SK-N-SH (cell line): ENCODE measurements around the gene PPIC. TPM values are rescaled to one million over a fixed set of nuclear protein-coding genes. Genes with fewer than 3 reads are reported as not detected.

Experiments used
- CTCF ChIA-PET: fragments of 300-600, 350-600 bp; formaldehyde crosslinking; extraction: SDS; loops from one replicate; lab custom pipeline; 2021; lab: Yijun Ruan, JAX
- POLR2A ChIA-PET: fragments of 350-600 bp; sonication (Branson Sonifier 250); formaldehyde crosslinking; extraction: SDS; loops from one replicate; lab custom pipeline; 2020; ENCODE audit warnings: antibody characterized with exemption, inconsistent platforms; lab: Yijun Ruan, JAX
- DNase-seq: peaks from one replicate; pipeline ENCODE4 v3.0.0; 2012
- H2AFZ ChIP-seq: fragments of 200-600 bp; sonication (generic); 2 replicates; pipeline ENCODE4 v1.8.1; 2016; ENCODE audit warnings: antibody characterized with exemption, mild to moderate bottlenecking, low read depth
- H3F3A ChIP-seq: fragments of 200-600 bp; sonication (generic); replicated peaks from 2 replicates; pipeline ENCODE3; 2016; ENCODE audit warnings: antibody characterized with exemption, mild to moderate bottlenecking; ENCODE audit not compliant: insufficient read depth
- H3K27ac ChIP-seq, 2 experiments: fragments of 200-500 bp in 1 of 2; fragments of 200-600 bp in 1 of 2; sonication (Bioruptor generic) in 1 of 2; sonication (generic), shearing (Covaris generic) in 1 of 2; 2 replicates each; pipeline versions ENCODE4 v1.5.1 to v1.6.1; 2014 to 2016; ENCODE audit warnings: low read depth in 2 of 2, inconsistent platforms in 1 of 2, low read length in 1 of 2, mild to moderate bottlenecking in 1 of 2, mixed read lengths in 1 of 2
- H3K27me3 ChIP-seq: fragments of 200-600 bp; sonication (generic), shearing (Covaris generic); 2 replicates; pipeline ENCODE4 v1.6.1; 2016; ENCODE audit warnings: mixed run types; ENCODE audit not compliant: insufficient read depth
- H3K36me3 ChIP-seq, 2 experiments: fragments of 200-500 bp in 1 of 2; fragments of 200-600 bp in 1 of 2; sonication (Bioruptor generic) in 1 of 2; sonication (generic) in 1 of 2; replicated peaks in 1 of 2; 2 replicates each; pipeline versions ENCODE3 to v1.5.1; 2014 to 2016; ENCODE audit warnings: low read length in 1 of 2, mild to moderate bottlenecking in 1 of 2; ENCODE audit not compliant: insufficient read depth in 2 of 2, control insufficient read depth in 1 of 2
- H3K4me1 ChIP-seq, 2 experiments: fragments of 200-500 bp in 1 of 2; fragments of 200-600 bp in 1 of 2; sonication (Bioruptor generic) in 1 of 2; sonication (generic), shearing (Covaris generic) in 1 of 2; 2 replicates each; pipeline versions ENCODE4 v1.5.1 to v1.6.1; 2014 to 2016; ENCODE audit warnings: low read depth in 1 of 2, low read length in 1 of 2, mixed run types in 1 of 2; ENCODE audit not compliant: insufficient read depth in 2 of 2, control insufficient read depth in 1 of 2
- H3K4me2 ChIP-seq: fragments of 200-600 bp; sonication (generic), shearing (Covaris generic); 2 replicates; pipeline ENCODE4 v1.6.1; 2017; ENCODE audit warnings: mixed run types
- H3K4me3 ChIP-seq, 2 experiments: fragments of 200-500 bp in 1 of 2; fragments of 200-600 bp in 1 of 2; sonication (Bioruptor generic) in 1 of 2; sonication (generic), shearing (Covaris generic) in 1 of 2; 2 replicates each; pipeline versions ENCODE4 v1.5.1 to v1.8.1; 2014 to 2016; ENCODE audit warnings: low read depth in 2 of 2, inconsistent platforms in 1 of 2, low read length in 1 of 2, mild to moderate bottlenecking in 1 of 2, mixed read lengths in 1 of 2, moderate library complexity in 1 of 2
- H3K79me2 ChIP-seq: fragments of 200-600 bp; sonication (generic); 2 replicates; pipeline ENCODE4 v1.8.1; 2017; ENCODE audit warnings: mild to moderate bottlenecking; ENCODE audit not compliant: insufficient read depth
- H3K9ac ChIP-seq: fragments of 200-600 bp; sonication (generic); 2 replicates; pipeline ENCODE4 v1.6.1; 2017; ENCODE audit warnings: mixed run types
- H3K9me2 ChIP-seq: fragments of 200-600 bp; sonication (generic); 2 replicates; pipeline ENCODE4 v1.6.1; 2017; ENCODE audit warnings: mixed run types
- H3K9me3 ChIP-seq: fragments of 200-600 bp; sonication (generic); 2 replicates; pipeline ENCODE4 v1.6.1; 2017; ENCODE audit warnings: mixed run types, mild to moderate bottlenecking, moderate library complexity
- H4K20me1 ChIP-seq: fragments of 200-600 bp; sonication (generic); 2 replicates; pipeline ENCODE4 v1.6.1; 2017; ENCODE audit warnings: mild to moderate bottlenecking, mixed run types; ENCODE audit not compliant: insufficient read depth
- ELF1 ChIP-seq: IDR thresholded peaks from 2 replicates; pipeline ENCODE4 v1.4.0; 2012
- EP300 ChIP-seq, 2 experiments: IDR thresholded peaks; 2 replicates each; pipeline versions ENCODE4 v1.4.0 to v1.6.1; 2012; ENCODE audit warnings: borderline replicate concordance in 1 of 2, low read depth in 1 of 2, low read length in 1 of 2
- FOXM1 ChIP-seq: IDR thresholded peaks from 2 replicates; pipeline ENCODE4 v1.4.0; 2012; ENCODE audit warnings: low read depth, mild to moderate bottlenecking
- GATA2 ChIP-seq: sonication (generic); formaldehyde crosslinking; IDR thresholded peaks from 2 replicates; pipeline ENCODE4 v1.5.0; 2020; ENCODE audit warnings: mild to moderate bottlenecking, missing genetic modification reagents
- JUND ChIP-seq: IDR thresholded peaks from 2 replicates; pipeline ENCODE4 v1.4.0; 2012
- MEF2A ChIP-seq: IDR thresholded peaks from 2 replicates; pipeline ENCODE4 v1.4.0; 2012; ENCODE audit warnings: low read depth, borderline replicate concordance
- MXI1 ChIP-seq: IDR thresholded peaks from 2 replicates; pipeline ENCODE4 v1.6.1; 2012; ENCODE audit warnings: mild to moderate bottlenecking, low read depth, low read length, improper control_type of control experiment
- NFIC ChIP-seq: IDR thresholded peaks from 2 replicates; pipeline ENCODE4 v1.4.0; 2012; ENCODE audit warnings: borderline replicate concordance
- RAD21 ChIP-seq: IDR thresholded peaks from 2 replicates; pipeline ENCODE4 v1.6.1; 2012; ENCODE audit warnings: mild to moderate bottlenecking, low read length
- RCOR1 ChIP-seq: fragments of 150-350 bp; IDR thresholded peaks from 2 replicates; pipeline ENCODE4 v1.6.1; 2017; ENCODE audit warnings: antibody characterized with exemption, low read length
- RXRA ChIP-seq: IDR thresholded peaks from 2 replicates; pipeline ENCODE4 v1.4.0; 2012; ENCODE audit warnings: low read depth, mild to moderate bottlenecking, borderline replicate concordance
- SIN3A ChIP-seq: IDR thresholded peaks from 2 replicates; pipeline ENCODE4 v1.6.1; 2012; ENCODE audit warnings: low read depth, mild to moderate bottlenecking, low read length, moderate library complexity, borderline replicate concordance
- TCF12 ChIP-seq: IDR thresholded peaks from 2 replicates; pipeline ENCODE4 v1.4.0; 2012
- TEAD4 ChIP-seq: IDR thresholded peaks from 2 replicates; pipeline ENCODE4 v1.4.0; 2012; ENCODE audit warnings: mild to moderate bottlenecking, borderline replicate concordance; ENCODE audit not compliant: insufficient read depth
- YY1 ChIP-seq: IDR thresholded peaks from 2 replicates; pipeline ENCODE4 v1.4.0; 2012; ENCODE audit warnings: low read depth, mild to moderate bottlenecking
- WGBS: methylation state at CpG from one replicate; pipeline ENCODE4 v1.1.6; 2017; ENCODE audit warnings: low lambda C conversion rate; 5-methylcytosine and 5-hydroxymethylcytosine counted together
- polyA plus RNA-seq, 3 experiments: library from polyadenylated mRNA; depleted of rRNA; stranded (reverse); fragments of >200 nt; gene quantifications; 2 replicates each; pipeline ENCODE4 v1.2.3, GENCODE V29; 2012
- TF ChIP-seq, protein P1 (sequence below): IDR thresholded peaks from 2 replicates; pipeline ENCODE4 v1.4.0; 2012; ENCODE audit warnings: low read depth, borderline replicate concordance
- TF ChIP-seq, protein P2 (sequence below): IDR thresholded peaks from 2 replicates; pipeline ENCODE4; 2012
- TF ChIP-seq, protein P3 (sequence below): fragments of 150-350 bp; IDR thresholded peaks from 2 replicates; pipeline ENCODE4 v1.6.1; 2017; ENCODE audit warnings: antibody characterized with exemption, low read length, low read depth, borderline replicate concordance
- TF ChIP-seq, protein P4 (sequence below): IDR thresholded peaks from 2 replicates; pipeline ENCODE4 v1.4.0; 2012; ENCODE audit warnings: low read depth, borderline replicate concordance
- TF ChIP-seq, protein P5 (sequence below): IDR thresholded peaks from 2 replicates; pipeline ENCODE4 v1.4.0; 2012; ENCODE audit warnings: low read depth
- TF ChIP-seq, protein P6 (sequence below): fragments of 200-600 bp; sonication (generic); IDR thresholded peaks from 2 replicates; pipeline ENCODE4 v1.6.1; 2017; ENCODE audit warnings: antibody characterized with exemption, mild to moderate bottlenecking, moderate library complexity

The PPIC gene
- polyA plus RNA-seq, 1 of the 3 experiments (the other 2 are of a cell fraction) = 55.1 TPM

DNA sequence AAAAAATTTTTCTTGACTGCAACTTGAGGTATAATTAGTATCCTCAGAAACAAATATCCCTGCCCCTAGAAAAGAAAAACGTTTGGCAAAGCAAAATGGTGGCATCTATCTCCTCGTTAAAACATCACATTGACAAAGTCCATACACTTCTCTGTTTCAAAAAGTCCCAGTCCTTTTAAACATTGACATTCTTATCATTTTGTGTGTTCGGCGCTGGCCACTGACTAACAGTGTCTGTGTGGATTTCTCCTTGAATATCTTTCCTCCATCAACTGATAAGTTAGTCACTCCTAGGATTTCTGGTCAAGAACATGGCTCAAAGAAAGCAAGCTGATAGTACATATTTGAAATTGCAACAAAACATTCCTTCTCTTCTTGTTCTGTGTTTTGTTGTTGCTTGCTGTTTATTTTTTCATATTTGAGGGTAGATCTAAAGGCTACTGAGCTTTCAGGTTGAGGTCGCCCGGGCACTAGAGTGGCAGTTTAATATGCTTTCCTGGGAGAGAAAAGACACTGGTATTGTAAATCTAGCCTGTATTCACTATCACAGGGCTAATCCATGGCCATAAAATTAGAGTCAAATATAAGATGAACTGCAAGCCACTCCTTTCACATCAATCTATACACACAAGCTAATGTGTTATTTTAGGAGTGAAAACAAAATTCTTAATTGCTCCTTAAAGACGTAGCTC, 8.5 kb upstream of the PPIC start:
- WGBS = 68% methylated on average over 7 of the region's 7 CpGs
- H3K9me2 ChIP-seq = no peaks in the 10 kb centered on the region
- no peak overlapping the region for H3K27ac ChIP-seq
- no peaks in the 10 kb centered on the region for H3K36me3 ChIP-seq
- ChIA-PET POLR2A (interaction anchor here (0.7 kb wide), 1 partner anchor 71 kb away, joined by 6 read pairs; no protein-coding TSS in a partner anchor), CTCF (no interaction called here)
- no peak overlapping the region for H2AFZ ChIP-seq
- no peaks in the 10 kb centered on the region for H3K27me3 ChIP-seq
- H3K79me2 ChIP-seq = no peaks in the 10 kb centered on the region
- no peak for DNase-seq
- no peak overlapping the region for H3K9ac ChIP-seq
- H3K4me1 ChIP-seq = no peaks in the 10 kb centered on the region
- no peak overlapping the region for H3K4me3 ChIP-seq
- TF ChIP-seq GATA2 (CRISPR knock-in tag) (no peak), SIN3A (no peak), MEF2A (no peak), RCOR1 (no peak), TEAD4 (no peak), EP300 (IDR thresholded peaks at IDR 0.05; ENCODE audit: borderline replicate concordance in 1 of 2, low read depth in 1 of 2, low read length in 1 of 2) (no peak), RXRA (no peak), NFIC (no peak), ELF1 (no peak)
- TF ChIP-seq, protein P1, sequence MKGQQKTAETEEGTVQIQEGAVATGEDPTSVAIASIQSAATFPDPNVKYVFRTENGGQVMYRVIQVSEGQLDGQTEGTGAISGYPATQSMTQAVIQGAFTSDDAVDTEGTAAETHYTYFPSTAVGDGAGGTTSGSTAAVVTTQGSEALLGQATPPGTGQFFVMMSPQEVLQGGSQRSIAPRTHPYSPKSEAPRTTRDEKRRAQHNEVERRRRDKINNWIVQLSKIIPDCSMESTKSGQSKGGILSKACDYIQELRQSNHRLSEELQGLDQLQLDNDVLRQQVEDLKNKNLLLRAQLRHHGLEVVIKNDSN = no peak
- TF ChIP-seq, protein P2, sequence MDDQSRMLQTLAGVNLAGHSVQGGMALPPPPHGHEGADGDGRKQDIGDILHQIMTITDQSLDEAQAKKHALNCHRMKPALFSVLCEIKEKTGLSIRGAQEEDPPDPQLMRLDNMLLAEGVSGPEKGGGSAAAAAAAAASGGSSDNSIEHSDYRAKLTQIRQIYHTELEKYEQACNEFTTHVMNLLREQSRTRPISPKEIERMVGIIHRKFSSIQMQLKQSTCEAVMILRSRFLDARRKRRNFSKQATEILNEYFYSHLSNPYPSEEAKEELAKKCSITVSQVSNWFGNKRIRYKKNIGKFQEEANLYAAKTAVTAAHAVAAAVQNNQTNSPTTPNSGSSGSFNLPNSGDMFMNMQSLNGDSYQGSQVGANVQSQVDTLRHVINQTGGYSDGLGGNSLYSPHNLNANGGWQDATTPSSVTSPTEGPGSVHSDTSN = no peak
- TF ChIP-seq, protein P3, sequence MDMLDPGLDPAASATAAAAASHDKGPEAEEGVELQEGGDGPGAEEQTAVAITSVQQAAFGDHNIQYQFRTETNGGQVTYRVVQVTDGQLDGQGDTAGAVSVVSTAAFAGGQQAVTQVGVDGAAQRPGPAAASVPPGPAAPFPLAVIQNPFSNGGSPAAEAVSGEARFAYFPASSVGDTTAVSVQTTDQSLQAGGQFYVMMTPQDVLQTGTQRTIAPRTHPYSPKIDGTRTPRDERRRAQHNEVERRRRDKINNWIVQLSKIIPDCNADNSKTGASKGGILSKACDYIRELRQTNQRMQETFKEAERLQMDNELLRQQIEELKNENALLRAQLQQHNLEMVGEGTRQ = no peak
- no peaks in the 10 kb centered on the region for H4K20me1 ChIP-seq
- H3K4me2 ChIP-seq = no peak overlapping the region
- 0 out of 2 replicates have a peak, but pooled peaks cover 2% of the 10 kb centered on the region for H3K9me3 ChIP-seq
- no peaks in the 10 kb centered on the region for H3F3A ChIP-seq

- no peaks in the 10 kb centered on the region for H3K79me2 ChIP-seq
- peaks cover 13% of the 10 kb centered on the region for H3F3A ChIP-seq
- H3K9me3 ChIP-seq = no peaks in the 10 kb centered on the region
- H4K20me1 ChIP-seq = no peaks in the 10 kb centered on the region; the same call in 1 of the 2 replicates
- H3K27me3 ChIP-seq = no peaks in the 10 kb centered on the region
- no peak for DNase-seq
- no peak overlapping the region for H3K4me2 ChIP-seq
- H3K4me1 ChIP-seq = peaks cover 0 to 6% of the 10 kb centered on the region in 2 experiments; a peak in 2 of 4 replicates
- no peak overlapping the region for H3K27ac ChIP-seq
- no peak overlapping the region for H3K4me3 ChIP-seq
- H3K36me3 ChIP-seq = no peaks in the 10 kb centered on the region
- no peak overlapping the region for H3K9ac ChIP-seq
- CTCF ChIA-PET = no interaction called here
- H2AFZ ChIP-seq = no peak overlapping the region
- POLR2A ChIA-PET = no interaction called here
- H3K9me2 ChIP-seq = no peaks in the 10 kb centered on the region
- TF ChIP-seq RXRA = no peak
- TF ChIP-seq TCF12 = no peak
- TF ChIP-seq GATA2 (CRISPR knock-in tag) = no peak
- TF ChIP-seq MXI1 = no peak
- TF ChIP-seq SIN3A = no peak
- TF ChIP-seq TEAD4 = no peak
- TF ChIP-seq JUND = no peak
- TF ChIP-seq MEF2A = no peak
- TF ChIP-seq, protein P4, sequence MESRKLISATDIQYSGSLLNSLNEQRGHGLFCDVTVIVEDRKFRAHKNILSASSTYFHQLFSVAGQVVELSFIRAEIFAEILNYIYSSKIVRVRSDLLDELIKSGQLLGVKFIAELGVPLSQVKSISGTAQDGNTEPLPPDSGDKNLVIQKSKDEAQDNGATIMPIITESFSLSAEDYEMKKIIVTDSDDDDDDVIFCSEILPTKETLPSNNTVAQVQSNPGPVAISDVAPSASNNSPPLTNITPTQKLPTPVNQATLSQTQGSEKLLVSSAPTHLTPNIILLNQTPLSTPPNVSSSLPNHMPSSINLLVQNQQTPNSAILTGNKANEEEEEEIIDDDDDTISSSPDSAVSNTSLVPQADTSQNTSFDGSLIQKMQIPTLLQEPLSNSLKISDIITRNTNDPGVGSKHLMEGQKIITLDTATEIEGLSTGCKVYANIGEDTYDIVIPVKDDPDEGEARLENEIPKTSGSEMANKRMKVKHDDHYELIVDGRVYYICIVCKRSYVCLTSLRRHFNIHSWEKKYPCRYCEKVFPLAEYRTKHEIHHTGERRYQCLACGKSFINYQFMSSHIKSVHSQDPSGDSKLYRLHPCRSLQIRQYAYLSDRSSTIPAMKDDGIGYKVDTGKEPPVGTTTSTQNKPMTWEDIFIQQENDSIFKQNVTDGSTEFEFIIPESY = no peak
- no peak for TF ChIP-seq RCOR1
- no peak for TF ChIP-seq ELF1
- TF ChIP-seq, protein P5, sequence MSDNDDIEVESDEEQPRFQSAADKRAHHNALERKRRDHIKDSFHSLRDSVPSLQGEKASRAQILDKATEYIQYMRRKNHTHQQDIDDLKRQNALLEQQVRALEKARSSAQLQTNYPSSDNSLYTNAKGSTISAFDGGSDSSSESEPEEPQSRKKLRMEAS = no peak
- no peak for TF ChIP-seq FOXM1
- TF ChIP-seq YY1 = no peak
- no peak for TF ChIP-seq RAD21
- TF ChIP-seq, protein P6, sequence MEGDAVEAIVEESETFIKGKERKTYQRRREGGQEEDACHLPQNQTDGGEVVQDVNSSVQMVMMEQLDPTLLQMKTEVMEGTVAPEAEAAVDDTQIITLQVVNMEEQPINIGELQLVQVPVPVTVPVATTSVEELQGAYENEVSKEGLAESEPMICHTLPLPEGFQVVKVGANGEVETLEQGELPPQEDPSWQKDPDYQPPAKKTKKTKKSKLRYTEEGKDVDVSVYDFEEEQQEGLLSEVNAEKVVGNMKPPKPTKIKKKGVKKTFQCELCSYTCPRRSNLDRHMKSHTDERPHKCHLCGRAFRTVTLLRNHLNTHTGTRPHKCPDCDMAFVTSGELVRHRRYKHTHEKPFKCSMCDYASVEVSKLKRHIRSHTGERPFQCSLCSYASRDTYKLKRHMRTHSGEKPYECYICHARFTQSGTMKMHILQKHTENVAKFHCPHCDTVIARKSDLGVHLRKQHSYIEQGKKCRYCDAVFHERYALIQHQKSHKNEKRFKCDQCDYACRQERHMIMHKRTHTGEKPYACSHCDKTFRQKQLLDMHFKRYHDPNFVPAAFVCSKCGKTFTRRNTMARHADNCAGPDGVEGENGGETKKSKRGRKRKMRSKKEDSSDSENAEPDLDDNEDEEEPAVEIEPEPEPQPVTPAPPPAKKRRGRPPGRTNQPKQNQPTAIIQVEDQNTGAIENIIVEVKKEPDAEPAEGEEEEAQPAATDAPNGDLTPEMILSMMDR = no peak
Measured at GRCh38 chr5:123039673-123040072, 3.1 kb upstream of the PPIC start.
